Measurements from ENCODE around the gene ZSCAN30. TPM values are rescaled to one million over a fixed set of nuclear protein-coding genes. Genes with fewer than 3 reads are reported as not detected.

The ZSCAN30 gene
- total RNA-seq, 1 experiment from 2014 or later, result 12.1 TPM

- CTCF ChIA-PET, result no interaction called here
Measured at GRCh38 chr18:35203067-35203466, 87.0 kb downstream of the ZSCAN30 start.

GRCh38 chr18:35201256-35201931 is 88.6 kb downstream of the ZSCAN30 start:
- POLR2A ChIA-PET, result no interaction called here
- in situ Hi-C loops (cut with HindIII; ENCODE audit: low pct_unique_long_range_greater_than_20kb, low sequenced_read_pairs) (no loop called here), intact Hi-C loops (cut with micrococcal nuclease; ENCODE audit: unreplicated experiment) (no loop called here)
- Histone ChIP-seq H3K4me1 (ENCODE audit: control insufficient read depth, insufficient read depth, low read length) (no peaks in the 10 kb centered on the region), H3K36me3 (ENCODE audit: control insufficient read depth, insufficient read depth, low read length) (no peaks in the 10 kb centered on the region), H3K27me3 (ENCODE audit: control insufficient read depth, insufficient read depth, low read length) (no peaks in the 10 kb centered on the region; the same call in 1 of the 2 replicates), H3K9me3 (ENCODE audit: control insufficient read depth, insufficient read depth, low read depth, low read length) (0 out of 2 replicates have a peak, but pooled peaks cover 4% of the 10 kb centered on the region), H3K27ac (ENCODE audit: low read length) (no peak overlapping the region), H3K4me3 (ENCODE audit: low read depth in 2 of 2, low read length in 2 of 2) (no peak overlapping the region)
- no TSS peak for BruUV-seq (replicated peaks)
- TF ChIP-seq CTCF (IDR thresholded peaks at IDR 0.05) (no peak), POLR2AphosphoS5 (IDR thresholded peaks at IDR 0.05; ENCODE audit: low read depth, low read length) (no peak)
- CTCF ChIA-PET, result no interaction called here
- ATAC-seq (no peak), DNase-seq (ENCODE audit: low read depth, low spot score) (no peak)

More at GRCh38 chr18:35203067-35203466, 87.0 kb downstream of the ZSCAN30 start:
- in situ Hi-C loops (cut with HindIII; ENCODE audit: low pct_unique_long_range_greater_than_20kb, low sequenced_read_pairs), result no loop called here
- POLR2A ChIA-PET, result no interaction called here
- Histone ChIP-seq H3K4me3 (ENCODE audit: low read depth in 2 of 2, low read length in 2 of 2) (no peak overlapping the region), H3K27me3 (ENCODE audit: control insufficient read depth, insufficient read depth, low read length) (no peaks in the 10 kb centered on the region; the same call in 1 of the 2 replicates), H3K9me3 (ENCODE audit: control insufficient read depth, insufficient read depth, low read depth, low read length) (0 out of 2 replicates have a peak, but pooled peaks cover 4% of the 10 kb centered on the region), H3K27ac (ENCODE audit: low read length) (no peak overlapping the region), H3K36me3 (ENCODE audit: control insufficient read depth, insufficient read depth, low read length) (no peaks in the 10 kb centered on the region), H3K4me1 (ENCODE audit: control insufficient read depth, insufficient read depth, low read length) (no peaks in the 10 kb centered on the region)
- BruUV-seq (replicated peaks), result no TSS peak
- DNase-seq (ENCODE audit: low read depth, low spot score) (no peak), ATAC-seq (no peak)
- intact Hi-C loops (cut with micrococcal nuclease; ENCODE audit: unreplicated experiment), result no loop called here
- TF ChIP-seq POLR2AphosphoS5 (IDR thresholded peaks at IDR 0.05; ENCODE audit: low read depth, low read length), result no peak
- TF ChIP-seq TCF7L2 (IDR thresholded peaks at IDR 0.05; ENCODE audit: low read depth, low read length), result no peak
- no peak for TF ChIP-seq SIN3A (IDR thresholded peaks at IDR 0.05; ENCODE audit: borderline replicate concordance, insufficient read depth, low read depth, low read length)
- no peak for TF ChIP-seq REST (IDR thresholded peaks at IDR 0.05; ENCODE audit: insufficient read depth in 1 of 2, low read depth in 2 of 2, low read length in 1 of 2)
- no peak for TF ChIP-seq CTCF (IDR thresholded peaks at IDR 0.05)

Other genes with a start within 250 kb of the ZSCAN30 start
- gene MAPRE2, start 248.8 kb downstream of the ZSCAN30 start, total RNA-seq (2021; ENCODE audit: unreplicated experiment), result 14.1 TPM
- 9.8 TPM for gene ZNF397, start 49.2 kb downstream of the ZSCAN30 start, total RNA-seq (2021; ENCODE audit: unreplicated experiment)
- 46.8 TPM for gene ZNF24, start 54.2 kb upstream of the ZSCAN30 start, total RNA-seq (2021; ENCODE audit: unreplicated experiment)
- 2.8 TPM for gene ZNF396, start 87.1 kb upstream of the ZSCAN30 start, total RNA-seq (2021; ENCODE audit: unreplicated experiment)
- gene INO80C, start 207.7 kb upstream of the ZSCAN30 start, total RNA-seq (2021; ENCODE audit: unreplicated experiment), result 25.8 TPM

Measured in Panc1 (cell line).